Stimulated activated CD4-positive, alpha-beta T cell treated with anti-CD3 and anti-CD28 coated beads, Interleukin-12 subunit alpha, Interleukin-12 subunit beta, amount 100 ng/mL, for 48 hours (primary cell): ENCODE data around the gene CSNK2A2.

Experiments used
- DNase-seq, 3 donors: peaks; one replicate each; pipeline ENCODE4 v3.0.0-alpha.2; 2020; ENCODE audit warnings: low read depth in 2 of 3, low spot score in 1 of 3

The CSNK2A2 gene

DNA sequence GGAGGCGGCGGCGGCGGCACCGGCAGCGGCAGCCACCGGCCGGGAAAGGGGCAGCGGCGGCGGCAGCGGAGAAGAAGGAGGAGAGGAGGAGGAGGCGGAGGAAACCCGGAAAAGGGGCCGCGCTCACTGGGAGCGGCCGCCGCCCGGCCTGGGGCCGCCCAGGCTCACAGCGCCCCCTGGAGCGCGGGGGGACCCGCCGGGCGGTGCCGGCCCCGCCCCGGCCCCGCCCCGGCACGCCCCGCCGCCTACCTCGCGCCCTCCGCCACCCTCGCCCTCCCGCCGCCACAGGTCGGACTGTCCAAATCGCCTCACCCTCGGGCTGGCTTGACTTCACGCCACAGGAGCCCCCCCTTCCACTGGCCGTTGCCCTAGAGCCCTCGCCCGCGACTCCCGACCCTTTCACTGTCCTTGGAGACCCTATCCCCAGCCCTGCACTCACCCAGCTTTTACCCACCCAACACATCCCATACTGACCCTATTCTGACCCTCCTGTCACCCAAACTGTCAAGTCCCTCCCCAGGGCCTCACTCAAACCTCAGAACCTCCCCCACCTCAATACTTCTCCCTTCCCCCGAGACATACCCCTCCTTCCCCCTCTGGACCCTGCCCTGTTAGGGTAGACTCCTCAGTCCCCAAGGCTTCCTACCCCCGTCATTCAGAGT is at the start of gene CSNK2A2:
Gene CSNK2A2 (minus strand): TSS at position 85 of the 662 bp plus-strand sequence. CDS start 370 bp downstream, outside the sequence.
- peak; percentile 47 to 69 (median 47) for DNase-seq

DNA sequence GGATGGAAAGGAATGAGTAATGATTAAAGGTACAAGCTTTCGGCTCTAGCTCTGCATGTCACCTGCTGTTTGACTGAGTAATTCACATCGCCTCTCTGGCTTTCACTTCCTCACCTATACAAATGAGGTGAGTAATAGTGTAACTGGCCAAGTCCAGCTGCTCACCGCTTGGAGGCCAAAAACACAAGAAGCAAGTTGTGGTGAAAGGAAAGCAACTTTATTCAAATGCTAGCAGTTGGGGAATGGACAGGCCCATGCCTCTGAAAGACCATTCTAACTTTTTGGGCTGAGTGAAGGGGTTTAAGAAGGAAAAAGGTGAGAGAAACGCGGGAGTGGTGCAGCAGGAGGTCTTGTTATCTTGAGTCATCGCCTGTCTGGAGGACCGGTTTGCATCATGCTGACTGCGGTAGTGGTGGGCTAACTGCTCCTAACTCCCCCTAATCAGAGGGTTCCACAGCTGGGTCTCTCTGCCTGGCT is 45.7 kb upstream of the CSNK2A2 start:
- no peak for DNase-seq

DNA sequence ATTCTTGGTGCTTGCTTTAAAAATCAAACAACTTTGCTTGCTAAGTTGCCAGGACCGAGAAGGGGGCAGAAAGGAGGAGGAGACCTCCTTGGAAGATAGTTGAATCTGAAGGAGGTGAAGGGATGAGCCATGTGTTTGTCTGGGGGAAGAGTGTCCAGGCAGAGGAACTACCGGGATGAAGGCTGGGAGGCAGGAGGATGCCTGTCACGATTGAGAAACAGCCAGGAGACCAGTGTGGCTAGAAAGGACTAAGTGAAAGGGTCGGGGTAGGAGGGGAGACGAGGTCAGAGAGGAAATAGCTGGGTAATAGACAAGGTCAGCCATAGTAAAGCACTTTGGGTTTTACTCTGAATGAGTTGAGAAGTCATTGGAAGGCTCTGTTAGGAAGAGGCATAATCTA is 38.9 kb upstream of the CSNK2A2 start:
- DNase-seq = no peak

DNA sequence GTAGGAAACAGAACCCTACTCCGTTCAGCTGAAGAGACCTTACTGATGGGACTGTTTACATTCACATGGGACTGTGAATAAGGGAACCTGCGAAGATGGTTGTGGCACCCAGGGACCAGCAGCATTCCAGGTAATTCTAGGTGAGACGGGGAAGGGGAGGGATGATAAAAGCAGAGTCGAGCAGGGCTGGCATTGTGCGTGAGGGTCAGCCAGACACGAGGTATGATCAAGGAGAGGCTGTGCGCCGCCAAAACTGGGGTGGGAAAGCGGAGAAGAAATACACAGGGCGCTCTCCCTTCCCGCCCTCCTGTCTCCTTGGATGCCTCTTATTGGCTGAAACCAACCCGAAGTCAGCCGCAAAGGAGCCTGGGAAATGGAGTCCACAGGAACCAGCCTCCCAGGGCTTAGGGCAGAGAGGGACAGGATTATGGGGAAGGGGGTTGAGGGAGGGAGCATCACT is 38.4 kb upstream of the CSNK2A2 start:
- peak; percentile 29 to 65 (median 62) for DNase-seq

DNA sequence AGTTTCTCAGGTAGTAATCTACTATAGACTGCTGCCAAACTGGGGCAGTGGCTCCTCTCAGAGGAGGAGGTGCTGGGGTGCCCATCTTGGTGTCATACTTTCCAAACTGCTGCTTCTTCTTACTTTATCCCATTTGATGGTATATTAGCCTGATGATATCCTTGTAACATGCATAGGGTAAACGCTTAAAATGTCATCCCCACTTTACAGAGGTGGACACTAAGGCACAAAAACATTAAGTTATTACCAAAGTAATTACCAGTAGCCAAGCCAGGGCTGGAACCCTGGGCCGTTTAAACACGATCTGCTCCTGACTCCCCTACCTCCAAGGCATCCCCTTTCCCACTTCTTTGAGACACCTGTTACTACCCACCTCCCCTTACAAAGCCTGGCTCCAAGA is 37.8 kb upstream of the CSNK2A2 start:
- DNase-seq = no peak

DNA sequence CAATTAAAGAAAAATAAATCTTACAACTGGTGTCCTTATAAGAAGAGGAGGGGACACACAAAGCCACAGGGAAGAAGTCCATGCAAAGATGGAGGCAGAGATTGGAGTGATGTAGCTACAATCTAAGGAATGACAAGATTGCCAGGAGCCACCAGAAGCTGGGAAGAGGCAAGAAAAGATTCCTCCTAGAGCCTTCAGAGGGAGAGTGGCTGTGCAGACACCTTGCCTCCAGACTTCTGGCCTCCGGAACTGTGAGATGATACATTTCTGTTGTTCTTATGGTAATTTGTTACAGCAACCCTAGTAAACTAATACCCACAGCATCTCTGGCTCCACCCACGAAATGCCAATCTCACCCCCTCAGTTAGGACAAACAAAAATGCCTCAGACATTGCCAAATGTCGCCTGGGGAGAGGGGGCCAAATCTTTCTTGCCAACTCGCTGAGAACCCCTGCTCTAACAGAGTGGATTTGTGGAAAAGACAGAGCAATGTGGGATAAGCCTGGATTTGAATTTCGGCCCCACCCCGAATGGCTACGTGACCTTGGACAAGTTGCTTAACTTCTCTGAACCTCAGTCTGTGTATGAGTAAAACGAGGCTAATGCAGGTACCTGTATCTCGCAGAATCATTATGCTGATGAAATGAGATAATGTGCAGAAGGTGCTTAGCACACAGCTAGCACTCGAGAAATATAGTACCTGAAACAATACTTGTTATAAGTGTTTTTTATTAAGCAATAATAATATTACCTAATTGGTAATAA is 37.1 kb upstream of the CSNK2A2 start:
- no peak for DNase-seq

DNA sequence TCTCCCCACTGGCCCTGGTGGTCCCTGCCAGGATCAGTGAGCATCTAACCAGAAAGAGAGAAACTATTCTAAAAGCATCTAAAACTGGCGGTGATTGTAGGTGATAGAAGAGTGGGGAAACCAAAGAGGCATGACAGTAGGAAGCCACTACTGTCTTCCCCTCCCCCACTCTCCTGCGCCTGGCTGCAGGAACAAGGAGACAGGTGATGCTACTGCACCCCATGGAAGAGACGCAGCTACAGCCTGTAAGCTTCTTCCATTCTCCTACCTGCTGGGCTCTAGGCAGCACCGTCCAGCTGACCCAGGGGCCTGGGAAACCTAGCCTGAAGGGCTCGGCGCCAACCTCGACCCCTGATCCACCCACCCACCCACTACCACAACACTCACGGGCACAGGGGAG is 32.4 kb upstream of the CSNK2A2 start:
- no peak for DNase-seq

DNA sequence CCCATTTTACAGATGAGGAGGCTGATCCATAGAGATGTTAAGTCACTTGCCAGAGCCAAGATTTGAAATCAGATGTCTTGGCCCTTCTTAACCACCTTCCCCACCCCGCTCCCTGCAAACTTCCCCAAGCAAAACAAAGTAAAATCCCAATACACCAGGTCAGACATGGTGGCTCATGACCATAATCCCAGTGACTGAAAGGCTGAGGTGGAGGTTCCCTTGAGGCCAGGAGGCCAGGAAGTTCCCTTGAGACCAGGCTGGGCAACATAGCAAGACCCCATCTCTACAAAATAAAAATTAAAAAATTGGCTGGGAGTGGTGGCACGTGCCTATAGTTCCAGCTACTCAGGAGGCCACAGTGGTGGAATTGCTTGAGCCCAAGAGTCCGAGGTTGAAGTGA is 28.9 kb upstream of the CSNK2A2 start:
- no peak for DNase-seq

DNA sequence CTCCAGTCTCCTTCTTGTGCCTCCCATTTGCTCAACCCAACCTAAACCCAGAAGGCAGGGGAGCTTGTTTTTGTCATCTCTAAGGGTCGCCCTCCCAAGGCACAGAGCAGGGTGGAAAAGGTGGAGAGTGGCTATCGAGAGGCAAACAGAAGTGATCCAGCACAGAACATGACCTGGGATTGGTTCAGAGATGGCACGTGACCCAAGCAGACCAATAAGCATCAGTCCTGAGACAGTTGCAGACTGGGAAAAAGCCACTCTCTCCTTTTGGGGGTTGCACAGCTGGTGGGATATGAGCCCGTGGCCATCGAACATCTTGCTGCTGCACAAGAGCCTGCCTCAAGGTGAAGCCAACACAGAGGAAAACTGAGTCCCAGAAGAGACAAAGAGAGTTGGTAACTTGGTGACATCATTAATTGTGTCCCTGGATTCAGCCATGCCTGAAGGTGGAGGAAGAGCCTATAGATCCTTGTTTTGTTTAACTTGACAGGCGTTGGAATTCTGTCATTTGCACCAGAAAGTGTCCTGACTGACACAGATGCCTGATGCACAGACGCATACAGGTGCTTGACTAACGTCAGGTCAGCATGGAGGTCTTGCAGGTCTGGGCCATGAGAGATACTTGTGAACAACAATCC is 28.2 kb upstream of the CSNK2A2 start:
- no peak for DNase-seq

DNA sequence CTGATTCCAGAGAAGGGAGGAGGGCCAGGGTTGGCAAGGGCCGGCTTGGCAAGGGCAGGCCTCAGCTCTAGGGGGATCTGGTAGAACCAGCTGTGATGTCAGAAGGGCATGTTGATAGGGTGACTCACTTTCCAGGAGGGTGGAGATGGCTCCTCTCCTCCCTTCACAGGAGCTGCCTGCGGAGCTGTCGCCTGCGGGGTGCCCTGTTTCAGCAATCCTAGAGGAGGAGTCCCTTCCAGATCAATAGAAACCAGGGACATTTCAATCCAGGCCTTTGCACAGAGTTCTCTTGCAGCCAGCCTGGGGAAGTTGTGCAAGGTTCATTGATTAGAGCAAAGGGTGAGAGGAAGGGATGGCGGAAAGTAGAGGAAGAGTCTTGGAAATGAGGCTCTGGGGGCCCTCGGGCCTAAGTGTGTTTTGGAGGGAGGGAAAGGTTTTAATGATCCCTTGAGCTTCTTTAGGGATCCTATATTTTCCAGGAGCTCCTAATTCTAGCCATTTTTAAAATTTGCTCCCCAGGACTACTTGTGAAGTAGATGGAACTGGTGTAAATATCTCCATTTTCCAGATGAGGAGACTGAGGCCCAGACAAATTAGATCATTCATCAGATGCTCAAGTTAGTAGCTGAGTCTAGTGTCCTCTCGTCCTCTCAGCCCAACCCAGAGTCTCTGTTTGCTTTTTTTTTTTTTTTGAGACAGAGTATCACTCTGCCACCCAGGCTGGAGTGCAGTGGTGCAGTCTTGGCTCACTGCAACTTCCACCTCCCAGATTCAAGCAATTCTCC is 24.8 kb upstream of the CSNK2A2 start:
- DNase-seq = no peak

DNA sequence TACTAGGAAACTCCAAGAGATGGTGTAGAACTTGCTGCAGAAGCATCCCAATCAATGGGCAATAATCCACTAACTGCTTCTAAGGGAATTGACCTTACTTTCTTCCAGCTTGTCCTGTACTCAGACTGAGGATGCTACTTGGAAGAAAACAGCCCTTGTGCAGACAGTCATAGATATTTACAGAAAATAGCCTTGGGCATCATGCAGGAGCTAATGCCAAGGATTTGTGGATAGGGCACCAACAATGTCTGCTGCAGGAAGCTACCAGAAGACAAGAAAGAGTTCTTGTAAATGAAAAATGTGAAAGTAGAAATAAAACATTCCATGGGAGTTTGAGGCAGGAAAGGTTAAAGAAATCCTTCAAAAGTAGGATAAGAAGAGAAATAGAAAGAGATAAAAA is 21.5 kb upstream of the CSNK2A2 start:
- DNase-seq = no peak

DNA sequence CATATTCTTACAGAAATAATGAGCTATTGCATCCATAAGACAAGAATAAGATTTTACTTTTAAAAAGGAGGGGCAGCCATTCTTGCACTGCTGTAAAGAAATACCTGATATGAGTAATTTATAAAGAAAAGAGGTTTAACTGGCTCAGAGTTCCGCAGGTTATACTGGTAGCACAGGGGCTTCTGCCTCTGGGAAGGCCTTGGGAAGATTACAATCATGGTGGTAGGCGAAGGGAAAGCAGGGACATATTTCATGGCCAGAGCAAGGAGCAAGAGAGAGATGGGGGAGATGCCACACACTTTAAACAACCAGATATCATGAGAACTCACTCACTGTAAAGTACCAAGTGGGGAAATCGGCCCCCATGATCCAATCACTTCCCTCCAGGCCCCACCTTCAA is 20.9 kb upstream of the CSNK2A2 start:
- no peak for DNase-seq

DNA sequence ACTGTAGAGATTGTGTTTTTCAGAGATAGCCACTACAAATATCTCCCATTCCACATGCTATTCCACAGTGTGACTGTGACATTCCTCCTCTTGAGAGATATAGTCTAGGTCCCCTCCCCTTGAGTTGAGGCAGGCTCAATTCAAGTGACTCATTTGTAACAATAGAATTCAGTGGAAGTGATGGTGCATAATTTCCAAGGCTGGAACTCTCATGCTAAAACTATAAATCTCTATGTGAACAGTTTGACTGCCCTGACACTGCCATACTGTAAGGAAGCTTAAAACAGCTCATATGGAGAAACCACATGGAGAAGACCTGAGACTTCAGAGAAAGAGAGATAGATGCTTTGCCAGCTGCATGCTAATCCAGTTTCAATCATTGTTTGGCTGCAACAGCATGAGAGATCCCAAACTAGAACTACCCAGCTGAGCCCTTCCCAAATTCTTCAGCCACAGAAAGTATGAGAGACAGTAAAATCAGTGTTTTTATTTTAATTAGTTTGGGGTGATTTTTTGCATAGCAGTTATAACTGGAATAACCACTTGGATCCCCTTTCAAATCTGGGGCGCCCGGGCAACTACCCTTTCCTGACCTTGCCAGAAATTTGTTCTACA is 19.5 kb upstream of the CSNK2A2 start:
- DNase-seq = no peak

DNA sequence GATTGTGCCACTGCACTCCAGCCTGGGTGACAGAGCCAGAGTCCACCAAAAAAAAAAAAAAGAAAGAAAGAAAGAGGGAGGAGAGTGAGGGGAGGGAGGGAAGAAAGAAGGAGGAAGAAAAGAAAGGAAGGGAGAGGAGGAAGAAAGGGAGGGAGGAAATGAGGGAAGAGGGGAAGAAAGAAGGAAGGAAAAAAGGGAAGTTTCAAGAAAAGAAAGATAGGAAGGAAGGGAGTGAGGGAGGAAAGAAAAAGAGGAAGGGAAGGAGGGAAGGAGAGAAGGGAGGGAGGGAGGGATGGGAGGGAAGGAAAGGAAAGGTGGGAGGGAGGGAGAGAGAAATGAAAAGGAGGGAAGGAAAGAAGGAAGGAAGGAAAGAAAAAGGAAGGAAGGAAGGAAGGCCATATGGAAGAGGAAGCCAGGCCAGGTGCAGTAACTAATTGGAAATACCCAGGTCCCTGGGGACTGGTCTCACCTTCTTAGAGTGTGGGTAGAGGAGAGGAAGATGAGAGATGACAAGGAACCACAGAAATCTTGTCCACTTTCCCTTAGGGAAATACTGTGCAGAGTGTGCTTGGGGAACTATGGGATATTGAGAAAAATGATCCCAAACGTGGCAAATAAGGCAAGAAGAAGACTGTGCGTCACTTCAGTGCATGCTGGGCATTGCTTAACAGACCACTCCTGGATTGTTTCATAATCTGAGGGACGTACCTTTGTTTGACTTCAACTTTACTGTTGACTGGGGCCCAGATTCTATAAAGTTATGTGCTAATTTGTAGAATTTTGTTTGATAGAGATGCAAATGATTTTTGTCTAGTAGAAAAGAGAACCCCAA is 15.1 kb upstream of the CSNK2A2 start:
- no peak for DNase-seq

DNA sequence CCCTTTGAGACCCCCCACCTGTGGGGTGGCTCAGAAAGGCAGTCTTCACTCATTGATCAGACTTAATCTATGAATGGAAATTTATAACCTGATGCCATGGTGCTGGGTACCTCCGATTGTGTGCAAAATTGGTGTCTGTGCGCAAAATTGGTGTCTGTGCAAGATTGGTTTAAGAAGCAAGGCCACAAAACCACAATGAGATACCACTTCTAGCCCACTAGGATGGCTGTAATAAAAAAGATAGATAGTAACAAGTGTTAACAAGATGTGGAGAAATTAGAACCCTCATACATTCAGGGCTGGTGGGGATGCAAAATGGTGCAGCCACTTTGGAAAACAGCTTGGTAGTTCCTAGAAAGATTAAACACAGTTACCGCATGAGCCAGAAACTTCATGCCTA is 13.9 kb upstream of the CSNK2A2 start:
- no peak for DNase-seq

DNA sequence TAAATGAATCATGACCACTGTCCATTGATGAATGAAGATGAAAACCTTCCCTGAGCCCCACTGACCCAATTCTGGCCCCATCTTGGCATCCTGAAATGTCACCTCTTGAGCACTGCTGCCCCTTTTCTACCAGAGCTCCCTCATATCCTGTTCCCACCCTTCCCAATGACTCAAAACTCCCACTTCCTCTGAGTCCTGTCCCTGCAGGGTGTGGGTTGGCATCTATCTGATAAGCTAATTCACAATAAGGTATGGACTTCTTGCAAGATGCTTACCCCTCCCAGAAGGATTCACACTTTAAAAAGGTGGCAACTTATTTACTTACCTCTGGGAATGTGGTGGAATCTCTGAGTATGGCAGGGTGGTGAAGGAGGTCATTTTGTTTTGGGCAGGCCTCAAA is 13.3 kb upstream of the CSNK2A2 start:
- no peak for DNase-seq

DNA sequence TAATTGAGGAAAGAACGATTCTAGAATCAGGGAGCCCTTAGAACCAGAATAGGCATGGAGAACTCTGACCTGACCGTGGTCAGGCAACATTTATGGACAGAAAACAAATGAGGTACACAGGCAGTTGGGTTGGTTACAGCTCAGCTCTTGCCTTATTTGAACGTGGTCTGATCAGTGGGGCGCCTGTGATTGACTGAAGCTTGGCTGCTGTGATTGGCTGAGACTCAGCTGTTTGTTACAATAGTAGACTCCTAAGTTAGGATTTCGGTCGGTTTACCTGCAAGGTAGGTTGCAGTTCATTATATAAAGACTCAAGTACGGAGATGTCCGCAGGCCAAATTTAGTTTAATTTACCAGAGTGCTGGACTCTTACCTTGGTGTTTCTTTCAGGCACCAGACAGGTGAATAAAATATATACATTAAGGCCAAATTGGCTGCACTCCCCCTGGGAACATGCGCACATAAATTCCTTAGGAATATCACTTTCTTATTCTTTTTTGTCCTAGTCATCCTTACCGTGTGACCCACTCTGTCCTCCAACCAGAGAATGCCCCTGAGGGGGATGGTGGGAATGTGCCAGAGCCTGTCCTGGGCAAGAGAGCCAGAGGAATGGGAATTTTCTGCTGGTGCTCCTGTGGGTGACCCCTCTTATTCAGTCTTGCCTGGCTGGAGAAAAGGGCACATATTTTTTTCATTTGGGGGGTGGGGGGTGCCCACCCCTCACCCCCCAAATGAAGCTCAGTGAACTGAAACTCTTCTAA is 7.5 kb upstream of the CSNK2A2 start:
- DNase-seq = no peak

DNA sequence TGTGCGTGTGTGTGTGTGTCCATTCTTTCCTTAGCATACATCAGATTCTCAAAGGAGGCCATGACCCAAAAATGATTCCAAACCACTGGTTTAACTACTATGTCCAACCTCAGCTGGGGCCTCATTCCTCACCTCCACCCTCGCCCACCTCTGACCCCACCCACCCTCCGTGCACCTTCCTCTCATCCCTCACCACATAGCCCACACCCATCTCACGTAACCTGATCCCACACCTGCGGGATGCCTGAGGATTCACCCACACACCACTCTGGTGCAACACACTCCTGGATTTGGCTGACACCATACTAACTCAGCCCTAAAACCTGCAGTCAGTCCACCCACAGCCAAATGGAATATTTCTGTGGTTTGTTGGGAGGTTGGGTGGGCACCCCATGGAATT is 3.3 kb upstream of the CSNK2A2 start:
- DNase-seq = no peak
